ENCODE measurements around the gene MMP24OS.

DNA sequence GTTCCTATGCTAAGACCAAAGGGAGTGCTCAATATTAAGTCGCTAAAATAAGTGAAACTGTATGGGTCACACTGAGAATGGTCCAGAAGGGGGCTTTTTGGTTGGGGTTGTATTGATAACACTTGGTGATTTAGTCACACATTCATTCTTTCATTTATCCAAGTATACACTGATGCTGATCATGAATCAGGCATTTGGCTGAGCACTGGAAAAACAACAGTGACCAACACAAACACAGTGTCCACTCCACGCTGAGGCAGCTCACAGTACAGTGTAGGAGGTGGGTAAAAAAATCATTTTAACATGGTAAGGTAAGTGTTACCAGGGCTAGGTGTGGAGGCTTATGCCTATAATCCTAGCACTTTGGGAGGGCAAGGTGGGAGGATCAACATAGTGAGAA is 23.5 kb upstream of the MMP24OS start:
- TF ChIP-seq, protein P1, sequence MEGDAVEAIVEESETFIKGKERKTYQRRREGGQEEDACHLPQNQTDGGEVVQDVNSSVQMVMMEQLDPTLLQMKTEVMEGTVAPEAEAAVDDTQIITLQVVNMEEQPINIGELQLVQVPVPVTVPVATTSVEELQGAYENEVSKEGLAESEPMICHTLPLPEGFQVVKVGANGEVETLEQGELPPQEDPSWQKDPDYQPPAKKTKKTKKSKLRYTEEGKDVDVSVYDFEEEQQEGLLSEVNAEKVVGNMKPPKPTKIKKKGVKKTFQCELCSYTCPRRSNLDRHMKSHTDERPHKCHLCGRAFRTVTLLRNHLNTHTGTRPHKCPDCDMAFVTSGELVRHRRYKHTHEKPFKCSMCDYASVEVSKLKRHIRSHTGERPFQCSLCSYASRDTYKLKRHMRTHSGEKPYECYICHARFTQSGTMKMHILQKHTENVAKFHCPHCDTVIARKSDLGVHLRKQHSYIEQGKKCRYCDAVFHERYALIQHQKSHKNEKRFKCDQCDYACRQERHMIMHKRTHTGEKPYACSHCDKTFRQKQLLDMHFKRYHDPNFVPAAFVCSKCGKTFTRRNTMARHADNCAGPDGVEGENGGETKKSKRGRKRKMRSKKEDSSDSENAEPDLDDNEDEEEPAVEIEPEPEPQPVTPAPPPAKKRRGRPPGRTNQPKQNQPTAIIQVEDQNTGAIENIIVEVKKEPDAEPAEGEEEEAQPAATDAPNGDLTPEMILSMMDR (IDR thresholded peaks at IDR 0.05): no peak
- TF ChIP-seq EZH2 (IDR thresholded peaks at IDR 0.05) (no peak), EZH2phosphoT487 (IDR thresholded peaks at IDR 0.05) (no peak)

Data from neural progenitor cell (in vitro differentiated cells).